Ovary (tissue), 9 donors: ENCODE measurements around the gene TMED10. TPM values are rescaled to one million over a fixed set of nuclear protein-coding genes. Genes with fewer than 3 reads are reported as not detected.

ENCODE experiments used
- DNase-seq, 5 donors: peaks; one replicate each; pipeline ENCODE4 v3.0.0-alpha.2; 2019 to 2020
- H3K27ac ChIP-seq, 2 donors: fragments of 200-600 bp; one replicate each; pipeline versions ENCODE4 v1.5.1 to v1.8.0; 2019 to 2022
- H3K27me3 ChIP-seq: fragments of 200-600 bp; one replicate; pipeline ENCODE4 v1.8.0; 2022
- H3K36me3 ChIP-seq: fragments of 200-600 bp; sonication (generic); one replicate; pipeline ENCODE4 v1.5.1; 2019
- H3K4me1 ChIP-seq: one replicate; pipeline ENCODE4 v1.8.1; 2013; ENCODE audit warnings: mild to moderate bottlenecking, moderate library complexity; ENCODE audit not compliant: insufficient read depth
- H3K4me3 ChIP-seq: fragments of 200-600 bp; sonication (generic); one replicate; pipeline ENCODE4 v1.5.1; 2017
- H3K9me3 ChIP-seq, 2 donors: fragments of 200-600 bp in 1 of 2; sonication (generic) in 1 of 2; one replicate each; pipeline versions ENCODE4 v1.5.1 to v1.8.1; 2013 to 2019; ENCODE audit warnings: mild to moderate bottlenecking in 1 of 2, moderate library complexity in 1 of 2
- CTCF ChIP-seq, 3 donors: fragments of 450-650 bp in 2 of 3; fragments of 200-600 bp in 1 of 3; IDR thresholded peaks; one replicate each; pipeline versions ENCODE4 v1.5.1 to v1.8.0; 2016 to 2022; ENCODE audit warnings: antibody characterized with exemption in 3 of 3, mild to moderate bottlenecking in 1 of 3
- EP300 ChIP-seq: sonication (generic); formaldehyde crosslinking; IDR thresholded peaks from one replicate; pipeline ENCODE4 v1.6.1; 2017; ENCODE audit warnings: antibody characterized with exemption
- POLR2A ChIP-seq: fragments of 450-650 bp; IDR thresholded peaks from one replicate; pipeline ENCODE4 v1.6.1; 2017; ENCODE audit warnings: antibody characterized with exemption, mild to moderate bottlenecking, moderate library complexity
- WGBS, 3 donors: extraction: QIAGEN DNeasy Blood & Tissue Kit in 1 of 3; methylation state at CpG; one replicate each; pipeline versions ENCODE4 v1.1.5 to v1.1.7; 2013 to 2017; 5-methylcytosine and 5-hydroxymethylcytosine counted together
- intact Hi-C, 4 donors: fragments of 100-400 bp; cut with DNase I; formaldehyde crosslinking; loops; one replicate each; pipeline versions ENCODE4 v1.11.0 to v1.15.1; 2022 to 2023
- polyA plus RNA-seq, 2 donors: library from polyadenylated mRNA; stranded (reverse); fragments of 200-250 nt in 1 of 2; fragments of 350-450 nt in 1 of 2; fragmentation: Illumina TruSeq in 1 of 2; extraction: RNeasy Lipid Tissue Mini Kit (QIAGEN cat#74804) in 1 of 2; gene quantifications; one replicate each; pipeline ENCODE4 v1.2.3, GENCODE V29; 2013 to 2014
- total RNA-seq, 7 donors: library from RNA; depleted of rRNA in 2 of 7; stranded (reverse); fragments of >200 nt in 2 of 7; fragmentation: NEBNext Ultra II Directional in 3 of 7; extraction: Animal tissue kit (Norgen Biotek cat#: 25700) in 3 of 7; gene quantifications; one replicate each; pipeline versions ENCODE4 v1.1.0 to v1.2.4, GENCODE V29; 2016 to 2023
- donor health status: DM: no; HTN: no; CAD: no; lungs with moderate emphysema.
- donor health status: DM: no; HTN: no; CAD: no.
- donor health status: Bipolar disorder and iron deficiency.
- donor health status: DM: yes; HTN: yes; CAD: no.
- donor health status: DM: no; HTN: no; CAD: no.
- donor health status: DM: yes; HTN: yes; CAD: no.

TMED10 gene
- total and polyA plus RNA-seq, 9 donors: 164 to 446 (median 287) TPM

DNA sequence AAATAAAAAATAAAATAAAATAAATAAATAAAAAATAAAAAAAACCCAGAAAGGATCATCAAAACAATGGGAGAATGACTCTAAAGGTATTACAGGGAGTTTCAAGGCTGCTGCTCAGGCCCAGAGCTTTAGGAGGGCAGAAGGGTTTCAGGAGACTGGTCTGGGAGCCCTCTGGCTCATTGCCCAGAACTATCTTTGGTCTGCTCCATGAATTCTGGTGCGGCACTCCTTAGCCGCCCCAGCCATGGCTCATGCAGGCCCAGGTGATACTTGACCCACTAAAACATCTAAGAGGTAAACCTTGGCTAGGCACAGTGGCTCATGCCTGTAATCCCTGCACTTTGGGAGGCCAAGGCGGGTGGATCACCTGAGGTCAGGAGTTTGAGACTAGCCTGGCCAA is 14.7 kb upstream of the TMED10 start:
- no peak overlapping the region for H3K4me3 ChIP-seq
- intact Hi-C loops: no loop called here
- DNase-seq: no peak
- no peaks in the 10 kb centered on the region for H3K9me3 ChIP-seq
- no peak overlapping the region for H3K27ac ChIP-seq
- no peaks in the 10 kb centered on the region for H3K4me1 ChIP-seq
- TF ChIP-seq CTCF (IDR thresholded peaks at IDR 0.05) (no peak), EP300 (no peak), POLR2A (no peak)
- 77 to 96% (median 87%) methylated on average over 3 of the region's 3 CpGs for WGBS, 3 donors
- H3K36me3 ChIP-seq: no peaks in the 10 kb centered on the region
- no peaks in the 10 kb centered on the region for H3K27me3 ChIP-seq

DNA sequence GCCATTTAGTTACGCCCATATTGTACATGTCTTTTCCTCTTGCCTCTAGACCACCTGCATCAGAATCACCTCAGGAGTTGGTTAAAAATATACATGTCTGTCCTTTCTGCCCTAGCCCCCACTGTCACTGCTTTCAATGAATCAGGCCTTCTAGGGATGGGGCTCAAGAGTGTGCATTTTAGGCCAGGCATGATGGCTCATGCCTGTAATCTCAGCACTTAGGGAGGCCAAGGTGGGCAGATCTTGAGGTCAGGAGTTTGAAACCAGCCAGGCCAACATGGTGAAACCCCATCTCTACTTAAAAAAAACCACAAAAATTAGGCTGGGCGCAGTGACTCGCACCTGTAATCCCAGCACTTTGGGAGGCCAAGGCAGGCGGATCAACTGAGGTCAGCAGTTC is 13.6 kb upstream of the TMED10 start:
- WGBS, 3 donors: 97 to 99% (median 98%) methylated on average over 4 of the region's 4 CpGs
- no peak for DNase-seq
- Histone ChIP-seq H3K4me1 (no peaks in the 10 kb centered on the region), H3K9me3 (no peaks in the 10 kb centered on the region), H3K27me3 (no peaks in the 10 kb centered on the region), H3K36me3 (no peaks in the 10 kb centered on the region), H3K4me3 (no peak overlapping the region), H3K27ac (no peak overlapping the region)
- no peak for TF ChIP-seq POLR2A
- intact Hi-C loops: no loop called here

- no peak for DNase-seq
- H3K4me3 ChIP-seq: no peak overlapping the region
- no peaks in the 10 kb centered on the region for H3K27me3 ChIP-seq
- WGBS, 3 donors: 82 to 94% (median 91%) methylated on average over 7 of the region's 7 CpGs
- no peaks in the 10 kb centered on the region for H3K9me3 ChIP-seq
- no peaks in the 10 kb centered on the region for H3K4me1 ChIP-seq
- no peaks in the 10 kb centered on the region for H3K36me3 ChIP-seq
- intact Hi-C loops: no loop called here
- no peak overlapping the region for H3K27ac ChIP-seq
- TF ChIP-seq CTCF (IDR thresholded peaks at IDR 0.05) (no peak), EP300 (no peak), POLR2A (no peak)
Measured at GRCh38 chr14:75188520-75189268, 12.3 kb upstream of the TMED10 start.

- no peak for DNase-seq
- intact Hi-C loops: no loop called here
- TF ChIP-seq CTCF (IDR thresholded peaks at IDR 0.05) (no peak), POLR2A (no peak), EP300 (no peak)
- peaks cover 5% of the 10 kb centered on the region for H3K4me1 ChIP-seq
- no peak overlapping the region for H3K4me3 ChIP-seq
- no peaks in the 10 kb centered on the region for H3K27me3 ChIP-seq
- no peaks in the 10 kb centered on the region for H3K9me3 ChIP-seq
- H3K27ac ChIP-seq: no peak overlapping the region
- 86 to 88% (median 88%) methylated on average over 4 of the region's 4 CpGs for WGBS, 3 donors
- no peaks in the 10 kb centered on the region for H3K36me3 ChIP-seq
Measured at GRCh38 chr14:75188086-75188485, 11.7 kb upstream of the TMED10 start.

- peaks cover 9% of the 10 kb centered on the region for H3K4me1 ChIP-seq
- intact Hi-C loops: no loop called here
- WGBS, 3 donors: 53 to 75% (median 60%) methylated on average over 2 of the region's 2 CpGs
- no peaks in the 10 kb centered on the region for H3K27me3 ChIP-seq
- no peak overlapping the region for H3K27ac ChIP-seq
- H3K4me3 ChIP-seq: no peak overlapping the region
- no peak for DNase-seq
- H3K36me3 ChIP-seq: no peaks in the 10 kb centered on the region
- TF ChIP-seq CTCF (IDR thresholded peaks at IDR 0.05) (no peak), EP300 (no peak)
- H3K9me3 ChIP-seq: no peaks in the 10 kb centered on the region
Measured at GRCh38 chr14:75186953-75187352, 10.5 kb upstream of the TMED10 start.
